T-helper 1 cell treated with Interleukin-12 subunit alpha and Interleukin-12 subunit beta and Interleukin-4 antibody, amounts not matched to agents 30 ng/mL and 1 ng/mL, for 36 hours (primary cell): Measurements from ENCODE around the gene SIGLEC11. TPM values are rescaled to one million over a fixed set of nuclear protein-coding genes. Genes with fewer than 3 reads are reported as not detected.
"Not testable (repeated sequence)": the region's sequence is repeated elsewhere in the genome, so short reads cannot be mapped to it uniquely, and the experiment has no call there.

Source experiments
- intact Hi-C: fragments of 100-400 bp; cut with micrococcal nuclease; formaldehyde crosslinking; loops from one replicate; pipeline ENCODE4 v1.15.1; 2024
- total RNA-seq: library from RNA; stranded (reverse); gene quantifications from 2 replicates; pipeline ENCODE4 v1.2.3, GENCODE V29; 2022

The SIGLEC11 gene, protein sequence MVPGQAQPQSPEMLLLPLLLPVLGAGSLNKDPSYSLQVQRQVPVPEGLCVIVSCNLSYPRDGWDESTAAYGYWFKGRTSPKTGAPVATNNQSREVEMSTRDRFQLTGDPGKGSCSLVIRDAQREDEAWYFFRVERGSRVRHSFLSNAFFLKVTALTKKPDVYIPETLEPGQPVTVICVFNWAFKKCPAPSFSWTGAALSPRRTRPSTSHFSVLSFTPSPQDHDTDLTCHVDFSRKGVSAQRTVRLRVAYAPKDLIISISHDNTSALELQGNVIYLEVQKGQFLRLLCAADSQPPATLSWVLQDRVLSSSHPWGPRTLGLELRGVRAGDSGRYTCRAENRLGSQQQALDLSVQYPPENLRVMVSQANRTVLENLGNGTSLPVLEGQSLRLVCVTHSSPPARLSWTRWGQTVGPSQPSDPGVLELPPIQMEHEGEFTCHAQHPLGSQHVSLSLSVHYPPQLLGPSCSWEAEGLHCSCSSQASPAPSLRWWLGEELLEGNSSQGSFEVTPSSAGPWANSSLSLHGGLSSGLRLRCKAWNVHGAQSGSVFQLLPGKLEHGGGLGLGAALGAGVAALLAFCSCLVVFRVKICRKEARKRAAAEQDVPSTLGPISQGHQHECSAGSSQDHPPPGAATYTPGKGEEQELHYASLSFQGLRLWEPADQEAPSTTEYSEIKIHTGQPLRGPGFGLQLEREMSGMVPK
- total RNA-seq: not detected in 2 replicates

DNA sequence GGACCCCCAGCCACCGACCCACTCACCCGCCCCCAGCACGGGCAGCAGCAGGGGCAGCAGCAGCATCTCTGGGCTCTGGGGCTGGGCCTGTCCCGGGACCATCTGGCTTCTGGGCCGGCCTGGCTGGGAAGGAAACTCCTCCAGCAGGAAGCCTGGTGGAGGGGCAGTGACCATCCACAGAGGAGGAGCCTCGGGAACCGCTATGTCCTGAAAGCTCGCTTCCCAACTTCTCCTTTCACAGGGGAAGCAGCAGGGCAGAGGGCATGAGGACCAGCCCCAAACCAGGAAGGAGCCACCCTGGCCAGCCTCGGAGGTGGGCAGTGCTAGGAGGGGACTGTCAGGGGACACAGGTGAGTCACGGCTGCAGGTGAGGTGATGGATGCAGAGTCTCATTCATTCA lies at the start of gene SIGLEC11:
Gene SIGLEC11 (minus strand): TSS at position 193 of the 400 bp plus-strand sequence. CDS start 91 bp downstream, at position 102.
- intact Hi-C loops: not testable (repeated sequence)

DNA sequence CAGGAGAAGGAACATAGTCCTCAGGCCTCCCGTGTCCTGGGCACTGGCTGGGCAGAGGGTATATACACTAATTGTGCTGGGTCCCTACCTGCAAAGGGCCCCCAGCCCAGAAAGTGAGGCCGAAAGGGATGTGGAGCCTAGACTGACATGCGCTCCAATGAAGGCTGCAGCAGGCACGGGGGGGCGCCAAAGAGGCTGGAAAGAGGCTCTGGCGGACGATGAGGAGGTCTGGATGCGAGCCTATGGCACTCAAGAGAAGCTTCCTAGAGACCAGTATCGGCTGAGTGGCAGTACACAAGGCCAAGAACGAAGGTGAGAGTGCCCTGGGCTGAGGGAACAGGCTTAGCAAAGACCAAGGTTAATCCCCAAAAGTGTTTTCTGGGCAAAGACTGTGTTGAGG lies 47.6 kb upstream of the SIGLEC11 start:
- intact Hi-C loops: no loop called here

DNA sequence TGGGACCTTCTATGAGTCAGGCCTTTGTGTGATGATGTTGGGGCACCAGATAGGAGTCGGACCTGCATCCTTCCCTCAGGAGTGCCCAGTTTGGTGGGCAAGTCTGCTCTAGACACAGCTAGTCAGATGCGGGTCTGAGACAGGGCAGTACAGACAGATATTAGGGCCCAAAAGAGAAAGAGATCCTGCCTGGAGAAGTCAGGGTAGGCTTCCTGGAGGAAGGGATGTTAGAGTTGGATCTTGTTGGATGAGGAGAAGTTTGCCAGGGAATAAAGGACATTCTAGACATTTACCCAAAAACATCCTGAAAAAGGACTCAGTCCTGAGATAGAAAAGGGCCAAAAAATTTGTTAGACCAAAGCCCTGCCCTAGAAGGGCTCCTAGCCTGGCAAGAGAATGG lies 47.0 kb upstream of the SIGLEC11 start:
- intact Hi-C loops: no loop called here

DNA sequence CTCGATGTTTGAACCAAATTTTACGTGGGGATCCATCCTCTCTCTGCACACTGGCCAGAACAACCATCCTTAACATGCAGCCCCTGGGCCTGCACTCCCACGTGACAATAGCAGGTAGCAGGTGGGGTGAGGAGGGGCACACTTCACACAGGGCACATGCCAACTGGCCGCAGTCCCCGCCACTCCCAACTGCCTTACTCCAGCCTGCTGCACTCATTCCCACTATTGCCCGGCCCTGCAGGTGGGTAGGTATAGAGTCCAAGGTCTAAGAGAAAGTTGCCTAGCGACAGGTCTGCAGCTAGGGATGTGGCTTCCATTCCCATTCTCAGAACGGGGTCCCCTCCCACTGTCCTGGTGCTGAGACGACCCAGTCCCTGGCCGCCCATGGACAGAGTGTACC lies 46.2 kb upstream of the SIGLEC11 start:
- intact Hi-C loops: no loop called here

DNA sequence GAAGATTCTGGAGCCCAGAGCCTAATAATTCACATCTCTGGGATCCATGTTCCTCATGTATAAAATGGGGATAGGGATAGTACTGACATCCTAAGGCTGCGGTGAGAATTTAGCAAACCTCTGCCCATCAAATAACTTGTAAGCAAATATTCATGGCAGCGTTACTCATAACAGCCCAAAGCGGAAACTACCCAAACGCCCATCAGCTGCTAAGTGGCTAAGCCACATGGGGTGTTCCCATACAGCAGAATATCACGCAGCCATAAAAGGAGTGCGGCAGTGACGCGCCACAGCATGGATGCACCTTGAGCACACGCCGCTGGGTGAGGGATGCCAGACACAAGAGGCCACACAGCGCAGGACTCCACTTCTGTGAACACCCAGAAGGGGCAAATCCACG lies 44.5 kb upstream of the SIGLEC11 start:
- intact Hi-C loops: loop anchor here (2.0 kb wide), 1 partner anchor 19 kb away; the partner anchor contains the start of gene VRK3

DNA sequence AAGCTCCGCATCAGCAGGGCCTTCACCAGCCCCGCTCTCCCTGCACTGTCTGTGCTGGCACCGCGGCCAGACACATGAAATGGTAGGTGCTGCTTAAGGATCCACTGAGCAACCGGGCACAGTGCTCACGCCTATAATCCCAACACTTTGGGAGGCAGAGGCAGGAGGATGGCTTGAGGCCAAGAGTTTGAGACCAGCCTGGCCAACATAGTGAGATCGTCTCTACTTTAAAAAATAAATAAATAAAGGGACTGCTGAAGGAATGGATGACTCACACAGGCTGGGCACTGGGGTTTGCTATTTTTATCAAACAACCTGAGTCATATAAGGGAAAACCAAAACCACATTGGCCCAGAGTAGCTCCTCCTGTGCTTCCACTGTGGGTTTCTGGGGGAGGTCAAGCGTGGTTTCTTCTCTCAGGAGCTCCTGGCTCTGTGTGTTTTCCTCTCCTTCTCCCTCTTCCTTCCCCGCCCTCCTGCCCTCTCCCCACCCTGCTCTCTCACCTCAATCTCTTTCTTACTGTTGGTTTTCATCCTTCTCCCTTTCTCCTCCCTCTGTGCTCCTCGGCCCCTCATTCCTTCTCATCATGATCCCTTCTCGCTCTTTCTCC lies 42.9 kb upstream of the SIGLEC11 start:
- intact Hi-C loops: loop anchor here (2.0 kb wide), 1 partner anchor 21 kb away; the partner anchor contains the start of gene VRK3

DNA sequence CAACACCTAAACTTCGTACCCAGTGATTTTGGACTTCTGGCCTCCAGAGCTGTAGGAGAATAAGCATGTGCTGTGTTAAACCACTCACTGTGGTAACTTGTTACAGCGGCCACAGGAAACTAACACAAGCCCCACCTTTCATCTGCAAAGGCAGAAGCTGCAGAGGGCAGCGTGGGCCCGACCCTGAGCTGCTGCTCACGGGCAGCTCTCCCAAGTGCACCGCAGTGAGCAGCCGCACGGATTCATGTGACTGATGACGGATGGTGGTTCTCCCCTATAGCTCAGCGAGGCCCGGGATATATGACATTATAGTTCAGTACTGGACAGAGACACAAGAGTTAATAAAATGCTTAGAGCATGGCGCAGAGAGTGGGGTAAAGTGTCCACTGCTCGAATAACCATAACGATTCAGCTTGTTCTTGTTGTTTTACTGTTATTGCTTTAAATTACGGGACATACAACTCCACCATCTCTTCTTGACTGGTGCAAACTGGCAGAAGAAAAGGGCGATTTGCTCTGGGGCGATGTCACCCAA lies 42.3 kb upstream of the SIGLEC11 start:
- intact Hi-C loops: no loop called here

DNA sequence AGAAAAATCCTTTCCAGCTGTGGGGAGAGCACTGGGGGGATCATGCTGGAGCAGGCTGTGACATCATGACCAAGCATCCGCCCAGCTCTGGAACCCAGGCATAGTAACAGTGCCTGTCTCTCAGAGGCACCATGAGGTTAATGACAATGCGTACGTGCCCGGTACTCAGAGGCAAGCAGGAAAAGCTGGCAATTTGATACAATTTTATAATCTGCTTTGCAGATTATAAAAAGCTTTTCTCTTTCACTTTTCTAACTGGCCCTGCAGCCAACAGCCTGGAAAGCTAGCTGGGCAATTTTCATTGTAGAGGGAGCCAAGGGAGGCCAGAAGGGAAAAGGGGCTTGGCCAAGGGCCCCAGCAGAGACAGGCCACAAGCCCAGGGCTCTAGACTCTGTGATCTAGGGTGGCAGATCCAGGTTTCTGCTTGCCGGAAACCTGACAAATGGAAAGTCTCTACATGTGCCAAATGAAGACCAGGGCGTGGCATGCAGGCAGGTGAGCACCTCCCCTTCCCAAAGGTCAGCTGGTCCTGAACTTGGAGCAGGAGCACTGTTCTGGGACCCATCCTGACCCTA lies 41.5 kb upstream of the SIGLEC11 start:
- intact Hi-C loops: no loop called here

DNA sequence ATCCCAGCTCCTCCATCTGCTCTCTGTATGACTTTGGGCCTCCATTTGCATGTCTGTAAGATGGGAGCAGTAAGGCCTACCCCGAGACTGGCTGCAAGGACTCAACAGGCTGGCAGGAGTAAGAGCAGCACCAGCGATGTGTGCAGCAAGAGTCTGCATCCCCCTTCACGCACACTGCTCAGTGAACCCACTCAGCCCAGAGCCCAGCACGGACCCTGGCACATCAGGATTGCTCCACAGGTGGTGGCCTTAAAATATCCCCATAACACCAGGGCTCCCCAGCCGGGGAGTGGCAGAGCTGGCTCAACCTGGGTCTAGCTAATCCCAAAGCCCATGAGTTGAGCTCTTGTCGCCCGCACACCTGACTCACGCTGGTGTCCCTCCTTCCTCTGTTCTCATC lies 40.8 kb upstream of the SIGLEC11 start:
- intact Hi-C loops: no loop called here

DNA sequence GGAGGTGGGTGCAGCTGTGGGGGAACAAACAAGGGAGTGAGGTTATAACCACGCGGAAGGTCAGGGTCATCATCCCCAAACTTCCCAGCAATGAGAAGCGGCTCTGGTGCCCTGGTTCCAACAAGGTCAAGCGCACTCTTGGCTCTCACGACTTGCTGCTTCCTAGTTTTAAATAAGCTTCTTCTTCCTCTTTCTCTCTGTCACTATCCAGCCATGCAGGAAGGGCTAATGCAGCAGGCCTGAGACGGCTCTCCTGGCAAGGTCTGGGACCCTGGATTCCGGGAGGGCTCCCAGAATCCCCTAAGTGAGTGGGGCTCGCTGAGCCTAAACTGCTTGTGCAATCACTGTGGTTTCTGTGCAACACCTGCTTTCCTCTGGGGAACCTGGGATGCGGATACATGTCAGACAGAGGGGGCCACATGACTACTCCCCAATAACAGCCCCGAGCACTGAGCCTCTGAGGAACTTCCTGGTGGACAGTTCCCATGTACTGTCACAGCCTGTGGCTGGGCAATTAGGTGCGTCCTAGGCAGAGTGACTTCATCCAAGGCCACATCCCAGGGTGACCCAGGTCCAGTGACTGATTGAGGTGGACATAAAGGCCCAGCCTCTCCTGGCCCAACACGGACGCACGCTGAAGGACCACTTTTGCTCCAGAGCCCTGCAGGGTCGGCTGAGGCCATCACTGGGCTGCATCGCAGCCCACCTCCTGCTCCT lies 40.0 kb upstream of the SIGLEC11 start:
- intact Hi-C loops: no loop called here

DNA sequence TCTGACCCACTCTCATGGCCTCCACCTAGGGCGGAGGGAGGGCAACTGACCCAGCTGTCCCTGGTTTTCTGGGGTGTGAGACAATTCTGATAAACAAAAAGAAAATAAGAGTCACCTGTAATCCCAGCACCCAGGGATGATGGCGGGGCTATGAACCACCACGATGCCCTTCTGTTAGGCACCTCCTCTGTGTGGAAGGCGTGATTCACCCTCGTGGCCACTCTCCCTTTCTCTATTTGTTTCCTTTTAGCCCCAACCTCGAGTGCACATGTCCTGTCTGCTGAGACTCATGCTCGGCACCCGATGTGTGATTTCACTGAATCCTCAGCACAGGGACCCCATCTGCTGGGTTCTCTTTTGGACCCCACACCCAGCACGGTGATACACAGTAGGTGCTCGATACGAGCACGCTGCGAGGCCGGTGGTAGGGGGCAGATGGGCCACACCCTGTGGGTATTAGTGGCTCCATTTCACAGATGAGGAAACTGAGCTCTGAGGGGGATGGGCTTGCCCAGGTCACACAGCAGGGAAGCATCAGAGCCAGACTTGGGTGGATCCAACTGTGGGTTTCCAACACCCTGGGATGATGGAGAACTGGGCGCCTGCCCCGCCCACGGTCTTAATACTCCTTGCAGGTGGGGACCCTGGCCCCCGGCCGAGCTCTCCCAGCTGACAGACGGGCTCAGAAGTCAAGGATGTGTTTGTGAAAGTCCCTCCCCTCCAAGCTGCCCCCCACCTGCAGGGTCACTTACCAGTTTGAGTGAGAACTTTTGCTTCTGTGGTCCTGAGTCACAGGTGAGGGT lies 39.3 kb upstream of the SIGLEC11 start:
- intact Hi-C loops: no loop called here

DNA sequence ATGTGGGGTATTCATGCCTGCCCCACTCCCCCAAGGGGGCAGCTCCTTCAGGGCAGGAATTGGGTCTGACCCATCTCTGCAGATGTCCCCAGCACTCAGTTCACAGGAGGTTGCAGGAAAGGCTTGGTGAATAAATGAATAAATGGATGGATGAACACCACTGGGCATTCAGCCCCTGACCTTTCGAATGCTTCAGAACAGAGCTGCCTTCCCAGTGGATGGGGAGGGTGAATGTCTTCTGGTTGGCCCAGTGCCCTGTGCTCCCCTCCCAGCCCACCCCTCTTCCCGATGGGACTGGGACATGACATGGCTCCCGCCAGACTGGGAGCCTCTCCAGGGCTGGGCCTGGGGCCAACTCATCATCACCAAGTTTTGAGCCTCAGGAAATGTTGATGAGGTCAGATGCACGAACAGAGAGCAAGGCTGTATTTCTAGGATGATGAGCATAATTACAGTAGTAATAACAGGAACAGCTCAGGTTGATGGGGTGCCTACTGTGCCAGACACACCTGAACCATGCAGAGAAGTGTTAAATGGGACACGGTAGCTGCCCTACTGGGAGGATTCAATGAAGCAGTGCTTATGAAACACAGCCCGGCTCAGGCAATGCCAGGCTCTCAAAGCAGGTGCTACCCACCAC lies 38.5 kb upstream of the SIGLEC11 start:
- intact Hi-C loops: no loop called here

DNA sequence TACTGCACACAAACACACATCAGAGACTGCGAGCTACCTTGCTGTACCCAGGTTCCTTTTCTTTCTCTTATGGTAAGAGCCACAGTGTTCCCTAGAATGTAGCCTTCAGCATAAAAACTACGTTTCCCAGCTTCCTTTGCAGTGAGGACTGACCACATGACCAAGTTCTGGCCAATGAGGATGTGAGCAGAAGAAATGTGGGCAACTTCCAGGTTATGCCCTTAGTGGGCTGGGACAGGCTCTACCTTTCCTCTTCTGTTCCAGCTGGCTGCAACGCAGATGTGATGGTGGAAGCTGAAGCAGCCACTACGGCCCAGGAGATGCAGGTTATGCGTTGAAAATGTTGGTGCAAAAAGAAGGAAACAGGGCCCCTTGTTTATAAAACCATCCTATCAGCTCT lies 36.7 kb upstream of the SIGLEC11 start:
- intact Hi-C loops: no loop called here

DNA sequence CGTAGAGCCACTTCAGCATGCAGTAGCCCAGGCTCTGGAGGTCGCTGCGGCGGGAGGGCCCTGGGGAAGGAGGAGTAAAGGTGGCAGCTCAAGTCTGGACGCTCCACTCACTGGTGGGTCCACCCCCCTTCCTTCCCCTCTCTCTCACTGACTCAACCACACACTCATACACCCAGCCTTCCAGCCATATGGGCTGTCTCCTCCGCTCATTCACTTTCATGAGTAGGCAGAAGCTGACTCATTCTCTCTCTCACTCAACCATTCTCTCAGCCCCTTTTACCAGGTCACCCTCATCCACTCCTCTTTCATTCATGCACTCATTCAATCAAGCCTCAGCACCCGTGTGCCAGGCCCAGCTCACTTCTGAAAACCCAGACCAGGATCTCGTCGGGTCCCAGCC lies 27.5 kb upstream of the SIGLEC11 start:
- intact Hi-C loops: loop anchor here (10.0 kb wide), 2 partner anchors 174 to 294 kb away; partner anchors contain the start of genes CPT1C, FUZ and MED25

DNA sequence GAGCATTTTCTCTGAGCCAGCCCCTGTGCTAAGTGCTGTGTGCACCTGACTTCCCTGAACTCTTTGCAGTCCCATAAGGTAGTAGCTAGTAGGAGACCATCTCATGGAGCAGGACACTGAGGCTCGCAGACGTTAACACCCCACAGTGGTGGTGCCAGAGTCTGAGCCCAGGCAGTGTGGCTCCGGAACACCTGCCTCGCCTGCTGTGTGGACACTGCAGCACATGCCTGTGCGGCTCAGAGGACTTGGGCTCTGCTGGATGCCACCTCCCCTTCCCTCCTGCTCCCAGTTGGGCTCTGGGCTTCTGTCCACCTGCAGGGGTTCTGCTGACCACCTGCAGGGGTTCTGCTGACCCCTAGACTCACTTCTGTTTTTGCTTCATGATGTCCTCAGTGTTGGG lies 27.0 kb upstream of the SIGLEC11 start:
- intact Hi-C loops: loop anchor here (10.0 kb wide), 2 partner anchors 173 to 293 kb away; partner anchors contain the start of genes CPT1C, FUZ and MED25

DNA sequence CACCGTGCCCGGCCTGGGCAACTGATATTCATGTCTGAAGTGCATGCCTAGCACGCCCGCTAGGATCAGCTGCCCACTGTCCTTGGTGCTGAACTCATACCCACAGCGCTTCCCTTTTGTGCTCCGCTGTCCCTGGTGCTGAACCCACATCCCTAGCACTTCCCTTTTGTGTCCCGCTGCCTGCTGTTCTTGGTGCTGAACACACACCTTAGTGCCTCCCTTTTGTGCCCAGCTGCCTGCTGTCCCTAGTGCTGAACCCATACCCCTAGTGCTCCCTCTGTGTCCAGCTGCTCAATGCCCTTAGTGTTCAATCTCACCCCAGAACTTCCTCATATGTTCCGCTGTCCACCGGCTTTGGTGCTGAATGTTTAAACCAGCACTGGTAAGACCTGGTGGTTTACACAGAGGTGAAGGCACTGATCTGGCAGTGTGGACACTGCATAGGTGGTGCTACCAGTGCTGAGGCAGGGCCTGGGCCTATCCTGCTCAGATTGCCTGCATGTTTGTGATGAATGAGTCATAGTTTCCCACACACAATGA lies 26.3 kb upstream of the SIGLEC11 start:
- intact Hi-C loops: loop anchor here (1.0 to 10.0 kb wide), 5 partner anchors 38 to 292 kb away; partner anchors contain the start of genes CPT1C, FUZ, MED25 and VRK3

DNA sequence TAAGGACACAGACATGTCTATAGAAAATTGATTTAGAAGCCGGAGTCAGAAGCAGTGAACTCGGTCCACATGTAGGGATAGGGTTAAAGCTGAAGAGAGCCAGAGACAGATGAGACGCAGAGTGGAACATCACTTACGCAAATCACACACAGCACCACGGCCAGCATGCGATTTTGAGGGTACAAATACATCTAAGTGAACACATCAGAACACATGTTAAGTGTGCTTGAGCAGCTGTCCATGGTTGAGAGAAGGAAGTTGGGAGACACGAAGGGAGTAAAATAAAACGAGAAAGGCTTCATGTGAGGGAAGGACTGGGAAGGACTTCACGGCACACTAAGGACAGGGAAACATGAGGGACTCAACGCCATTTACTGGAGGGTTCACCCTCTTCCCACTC lies 25.4 kb upstream of the SIGLEC11 start:
- intact Hi-C loops: loop anchor here (10.0 kb wide), 2 partner anchors 172 to 292 kb away; partner anchors contain the start of genes CPT1C, FUZ and MED25

DNA sequence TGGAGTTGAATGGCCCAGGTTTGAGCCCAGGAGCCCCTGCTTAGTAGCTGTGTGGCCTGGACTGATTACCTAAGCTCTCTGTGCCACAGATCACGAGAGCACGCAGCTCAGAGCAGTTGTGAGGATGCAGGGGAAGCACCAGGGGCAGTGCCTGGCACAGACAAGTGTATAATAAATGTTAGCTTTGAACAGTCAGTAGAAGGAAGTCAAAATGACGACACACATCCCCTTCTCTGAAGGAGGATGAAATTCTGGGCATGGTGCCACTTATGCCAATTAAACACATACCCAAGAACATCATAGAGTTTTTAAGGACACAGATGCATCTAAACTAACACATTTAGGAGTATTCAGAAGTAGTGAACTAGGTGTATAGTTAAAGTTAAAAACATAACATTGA lies 24.9 kb upstream of the SIGLEC11 start:
- intact Hi-C loops: loop anchor here (10.0 kb wide), 2 partner anchors 171 to 291 kb away; partner anchors contain the start of genes CPT1C, FUZ and MED25

DNA sequence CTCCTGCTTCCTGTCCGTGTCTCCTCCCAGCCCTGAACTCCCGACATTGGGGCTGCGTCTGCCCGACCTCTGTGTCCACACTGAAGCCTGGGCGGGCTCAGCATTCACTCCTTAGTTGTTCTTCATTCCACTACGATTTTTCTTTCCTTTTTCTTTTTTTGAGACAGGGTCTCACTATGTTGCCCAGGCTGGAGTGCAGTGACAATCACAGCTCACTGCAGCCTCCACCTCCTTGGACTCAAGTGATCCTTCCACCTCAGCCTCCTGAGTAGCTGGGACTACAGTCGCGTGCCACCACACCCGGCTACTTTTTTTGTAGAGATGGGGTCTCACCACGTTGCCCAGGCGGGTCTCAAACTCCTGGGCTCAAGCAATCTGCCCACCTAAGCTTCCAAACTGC lies 23.5 kb upstream of the SIGLEC11 start:
- intact Hi-C loops: loop anchor here (10.0 kb wide), 2 partner anchors 170 to 290 kb away; partner anchors contain the start of genes CPT1C, FUZ and MED25
